Heart left ventricle (tissue), 16 donors: ENCODE data around the gene GNPDA1. TPM values are rescaled to one million over a fixed set of nuclear protein-coding genes. Genes with fewer than 3 reads are reported as not detected.
A peak's percentile ranks its signal among the peaks of the same experiment; 100 is the strongest.

ENCODE experiments used
- ATAC-seq, 4 donors: fragments of 200-7000 bp; cut with Tn5 transposase; one replicate each; pipeline ENCODE4 v1.9.1; 2020 to 2022; ENCODE audit warnings: moderate library complexity in 4 of 4, mild to moderate bottlenecking in 3 of 4, moderate number of reproducible peaks in 1 of 4
- DNase-seq, 5 donors: peaks; one replicate each; pipeline ENCODE4 v3.0.0-alpha.2; 2020
- H3K27ac ChIP-seq, 12 donors: fragments of 200-600 bp; sonication (generic) in 4 of 12; one replicate each; pipeline versions ENCODE4 v1.5.0 to v1.8.0; 2016 to 2022; ENCODE audit warnings: mild to moderate bottlenecking in 2 of 12
- H3K27me3 ChIP-seq, 9 donors: fragments of 200-600 bp; sonication (generic) in 2 of 9; one replicate each; pipeline versions ENCODE4 v1.5.1 to v1.8.0; 2016 to 2022; ENCODE audit warnings: mild to moderate bottlenecking in 3 of 9
- H3K36me3 ChIP-seq, 9 donors: fragments of 200-600 bp; sonication (generic) in 2 of 9; one replicate each; pipeline versions ENCODE4 v1.5.0 to v1.8.0; 2018 to 2022; ENCODE audit warnings: mild to moderate bottlenecking in 2 of 9
- H3K4me1 ChIP-seq, 12 donors: fragments of 200-600 bp; sonication (generic) in 4 of 12; one replicate each; pipeline versions ENCODE4 v1.5.0 to v1.8.0; 2016 to 2022; ENCODE audit warnings: mild to moderate bottlenecking in 3 of 12
- H3K4me3 ChIP-seq, 12 donors: fragments of 200-600 bp; sonication (generic) in 4 of 12; one replicate each; pipeline versions ENCODE4 v1.5.0 to v1.8.0; 2017 to 2022; ENCODE audit warnings: mild to moderate bottlenecking in 9 of 12, moderate library complexity in 4 of 12
- H3K9me3 ChIP-seq, 12 donors: fragments of 200-600 bp; sonication (generic) in 4 of 12; one replicate each; pipeline versions ENCODE4 v1.5.0 to v1.8.0; 2016 to 2022; ENCODE audit warnings: mild to moderate bottlenecking in 1 of 12
- POLR2A ChIP-seq, 2 donors: fragments of 450-650 bp; IDR thresholded peaks; one replicate each; pipeline ENCODE4 v1.6.1; 2017; ENCODE audit warnings: antibody characterized with exemption in 2 of 2, mild to moderate bottlenecking in 2 of 2, moderate library complexity in 2 of 2
- WGBS, 4 donors: extraction: QIAGEN DNeasy Blood & Tissue Kit in 2 of 4; methylation state at CpG; one replicate each; pipeline versions ENCODE4 v1.1.5 to v1.1.7; 2013 to 2018; 5-methylcytosine and 5-hydroxymethylcytosine counted together
- intact Hi-C, 10 donors: fragments of 100-400 bp; cut with DNase I; formaldehyde crosslinking; loops; one replicate each; pipeline versions ENCODE4 v1.11.1 to v1.14.2; 2022
- polyA plus RNA-seq, 2 donors: library from polyadenylated mRNA; stranded (reverse); fragments of 200-250 nt; gene quantifications; one replicate each; pipeline ENCODE4 v1.2.3, GENCODE V29; 2013
- total RNA-seq, 9 donors: library from RNA; depleted of rRNA in 2 of 9; stranded (reverse); fragments of >200 nt in 2 of 9; fragmentation: NEBNext Ultra II Directional in 3 of 9; extraction: Animal tissue kit (Norgen Biotek cat#: 25700) in 3 of 9; gene quantifications; one replicate each; pipeline versions ENCODE4 v1.1.0 to v1.2.4, GENCODE V29; 2016 to 2023
- TF ChIP-seq, protein P1 (sequence below), 12 donors: fragments of 200-600 bp; sonication (generic) in 4 of 12; IDR thresholded peaks; one replicate each; pipeline versions ENCODE4 v1.5.0 to v1.8.0; 2018 to 2022; ENCODE audit warnings: antibody characterized with exemption in 12 of 12, mild to moderate bottlenecking in 5 of 12
- donor health status: ischemic (EF 13 %, LVEDD 7.1; RV severe dilation, severe dysfunction).
- donor health status: healthy with polysubstance abuse.
- donor health status: DM: no; HTN: yes; CAD: no.
- donor health status: DM: no; HTN: no; CAD: no.
- donor health status: ischemic (EF 25% LVEDD 6.9; RV normal size, moderate dysfunction).
- donor health status: ischemic (EF 25% LVEDD 5.7; RV mildly dilated, moderate dysfunction).
- donor health status: healthy.
- donor health status: DM: yes; HTN: yes; CAD: no.
- donor health status: ischemic (EF 35%, LVEDD 5.7; RV mildly dilated, moderate dysfunction).
- donor health status: nonischemic (EF 11% LVEDD 7.7; RV severe dilation, severe dysfunction).
- donor health status: DM: yes; HTN: yes; CAD: no.
- donor health status: PGD.
- donor health status: ischemic (EF 29% LVEDD 5.4; RV normal size, mild dysfunction).
- donor health status: nonischemic (EF 23%, LVEDD 6.1; RV moderate dilation, normal function).

Gene GNPDA1
- total and polyA plus RNA-seq, 11 donors = 13.6 to 43.0 (median 23.8) TPM

DNA sequence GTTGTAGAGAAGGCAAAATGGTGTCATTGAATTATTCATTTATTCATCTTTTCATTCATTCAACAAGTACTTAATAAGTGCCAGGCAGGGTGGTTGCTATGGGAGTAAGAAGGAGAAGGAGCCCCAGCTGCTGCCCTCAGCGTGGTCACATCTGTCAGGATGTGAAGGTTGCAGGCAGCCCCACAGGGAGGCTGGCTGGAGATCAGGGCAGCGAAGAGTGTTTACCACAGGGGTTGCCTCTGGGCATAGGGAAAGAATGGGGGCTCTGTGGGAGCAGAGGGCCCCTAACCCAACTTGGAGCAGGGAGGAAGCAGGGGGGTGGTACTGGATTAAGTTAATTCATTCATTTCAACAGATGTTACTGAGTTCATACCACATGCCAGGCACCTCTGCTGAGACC, 60.8 kb downstream of the GNPDA1 start:
- WGBS, 4 donors = 57 to 76% (median 65%) methylated on average over 2 of the region's 2 CpGs
- no peak for ATAC-seq

DNA sequence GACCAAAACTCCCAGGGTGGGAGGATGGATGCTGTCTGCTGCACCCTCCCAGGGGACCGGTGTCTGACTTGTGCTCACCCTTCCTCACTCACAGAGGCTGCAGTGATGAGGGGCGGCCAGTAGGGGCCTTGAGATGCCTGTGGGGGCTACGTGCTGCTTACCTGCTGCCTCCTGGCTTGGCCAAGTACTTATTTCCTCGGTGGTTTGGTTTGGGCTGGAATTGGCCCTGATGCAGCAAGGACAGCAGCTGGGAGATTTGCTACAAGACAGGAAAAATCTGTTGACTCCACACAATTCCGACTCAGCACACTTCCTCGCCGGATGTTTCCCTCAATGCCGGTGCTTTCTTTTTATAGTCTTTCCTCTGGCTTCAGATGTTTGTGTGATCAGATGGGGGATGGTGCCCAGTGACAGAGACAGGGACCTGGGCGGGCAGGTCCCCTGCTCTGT, 61.5 kb downstream of the GNPDA1 start:
- H3K4me1 ChIP-seq = peaks cover 0 to 69% (median 23%) of the 10 kb centered on the region in 12 donors
- DNase-seq = peak in 3 of 5 donors; percentile 42 to 47 (median 46)
- peak overlapping the region in 10 of 12 donors; percentile 19 to 85 (median 58) for H3K27ac ChIP-seq
- WGBS, 4 donors = 17 to 42% (median 26%) methylated on average over 8 to 9 of the region's 9 CpGs
- H3K36me3 ChIP-seq = peaks cover 0 to 43% (median 17%) of the 10 kb centered on the region in 9 donors
- H3K4me3 ChIP-seq = peak overlapping the region in 8 of 12 donors; percentile 1 to 63 (median 54)
- TF ChIP-seq POLR2A (IDR thresholded peaks at IDR 0.05) = no peak
- TF ChIP-seq, protein P1, sequence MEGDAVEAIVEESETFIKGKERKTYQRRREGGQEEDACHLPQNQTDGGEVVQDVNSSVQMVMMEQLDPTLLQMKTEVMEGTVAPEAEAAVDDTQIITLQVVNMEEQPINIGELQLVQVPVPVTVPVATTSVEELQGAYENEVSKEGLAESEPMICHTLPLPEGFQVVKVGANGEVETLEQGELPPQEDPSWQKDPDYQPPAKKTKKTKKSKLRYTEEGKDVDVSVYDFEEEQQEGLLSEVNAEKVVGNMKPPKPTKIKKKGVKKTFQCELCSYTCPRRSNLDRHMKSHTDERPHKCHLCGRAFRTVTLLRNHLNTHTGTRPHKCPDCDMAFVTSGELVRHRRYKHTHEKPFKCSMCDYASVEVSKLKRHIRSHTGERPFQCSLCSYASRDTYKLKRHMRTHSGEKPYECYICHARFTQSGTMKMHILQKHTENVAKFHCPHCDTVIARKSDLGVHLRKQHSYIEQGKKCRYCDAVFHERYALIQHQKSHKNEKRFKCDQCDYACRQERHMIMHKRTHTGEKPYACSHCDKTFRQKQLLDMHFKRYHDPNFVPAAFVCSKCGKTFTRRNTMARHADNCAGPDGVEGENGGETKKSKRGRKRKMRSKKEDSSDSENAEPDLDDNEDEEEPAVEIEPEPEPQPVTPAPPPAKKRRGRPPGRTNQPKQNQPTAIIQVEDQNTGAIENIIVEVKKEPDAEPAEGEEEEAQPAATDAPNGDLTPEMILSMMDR (IDR thresholded peaks at IDR 0.05) = peak in 11 of 12 donors; percentile 11 to 42 (median 33)
- intact Hi-C loops = no loop called here
- ATAC-seq = peak in 3 of 4 donors; percentile 19 to 68 (median 39)
- H3K27me3 ChIP-seq = no peaks in the 10 kb centered on the region
- no peaks in the 10 kb centered on the region for H3K9me3 ChIP-seq

More for the DNA sequence above, 60.8 kb downstream of the GNPDA1 start:
- H3K4me1 ChIP-seq = peaks cover 0 to 69% (median 26%) of the 10 kb centered on the region in 12 donors
- H3K27me3 ChIP-seq = no peaks in the 10 kb centered on the region
- intact Hi-C loops = no loop called here
- TF ChIP-seq, protein P1 (IDR thresholded peaks at IDR 0.05) = no peak
- no peak for TF ChIP-seq POLR2A (IDR thresholded peaks at IDR 0.05)
- no peaks in the 10 kb centered on the region for H3K9me3 ChIP-seq
- peaks cover 0 to 37% (median 17%) of the 10 kb centered on the region in 9 donors for H3K36me3 ChIP-seq
- peak in 1 of 5 donors; percentile 48 for DNase-seq
- peak overlapping the region in 10 of 12 donors; percentile 19 to 85 (median 58) for H3K27ac ChIP-seq
- peak overlapping the region in 9 of 12 donors; percentile 7 to 63 (median 53) for H3K4me3 ChIP-seq

Other genes starting within 250 kb of the GNPDA1 start
- 100 to 1,000 TPM in 1 of 9 donors, 10 to 100 TPM in 8; 10.2 to 106 (median 19.2) TPM for gene PCDH1, start 134.6 kb downstream of the GNPDA1 start, total RNA-seq
- gene PCDH1, start 134.6 kb downstream of the GNPDA1 start, polyA plus RNA-seq = 10 to 100 TPM; 13.5 to 25.8 TPM
- 100 to 1,000 TPM in 4 of 9 donors, 10 to 100 TPM in 5; 63.1 to 174 (median 96.0) TPM for gene DELE1, start 89.2 kb downstream of the GNPDA1 start, total RNA-seq
- gene DELE1, start 89.2 kb downstream of the GNPDA1 start, polyA plus RNA-seq = 10 to 100 TPM; 56.8 to 59.1 TPM
- gene PCDH12, start 54.8 kb downstream of the GNPDA1 start, total RNA-seq = 10 to 100 TPM in 6 of 9 donors, 1 to 10 TPM in 3; 5.0 to 23.9 (median 11.2) TPM
- 1 to 10 TPM; 2.9 to 5.7 TPM for gene PCDH12, start 54.8 kb downstream of the GNPDA1 start, polyA plus RNA-seq
- 100 to 1,000 TPM in 5 of 9 donors, 10 to 100 TPM in 4; 88.5 to 131 (median 103) TPM for gene RNF14, start 43.9 kb downstream of the GNPDA1 start, total RNA-seq
- gene RNF14, start 43.9 kb downstream of the GNPDA1 start, polyA plus RNA-seq = 100 to 1,000 TPM in 1 of 2 donors, 10 to 100 TPM in 1; 21.3 to 105 TPM
- gene NDFIP1, start 95.8 kb upstream of the GNPDA1 start, total RNA-seq = 10 to 100 TPM; 51.4 to 69.3 (median 62.1) TPM
- gene NDFIP1, start 95.8 kb upstream of the GNPDA1 start, polyA plus RNA-seq = 10 to 100 TPM; 26.6 to 49.8 TPM